Astrocyte (in vitro differentiated cells and primary cell): ENCODE results near the gene CAMK2G.

Experiments
- EZH2 ChIP-seq: IDR thresholded peaks from 2 replicates; pipeline ENCODE4 v1.6.1; 2012; ENCODE audit warnings: mild to moderate bottlenecking, low read length, inconsistent platforms; ENCODE audit not compliant: insufficient read depth
- TF ChIP-seq, protein P1 (sequence below): IDR thresholded peaks from 2 replicates; pipeline ENCODE4 v1.5.1; 2011; ENCODE audit warnings: low read depth, mild to moderate bottlenecking, inconsistent platforms, low read length, moderate library complexity; ENCODE audit not compliant: insufficient read depth

DNA sequence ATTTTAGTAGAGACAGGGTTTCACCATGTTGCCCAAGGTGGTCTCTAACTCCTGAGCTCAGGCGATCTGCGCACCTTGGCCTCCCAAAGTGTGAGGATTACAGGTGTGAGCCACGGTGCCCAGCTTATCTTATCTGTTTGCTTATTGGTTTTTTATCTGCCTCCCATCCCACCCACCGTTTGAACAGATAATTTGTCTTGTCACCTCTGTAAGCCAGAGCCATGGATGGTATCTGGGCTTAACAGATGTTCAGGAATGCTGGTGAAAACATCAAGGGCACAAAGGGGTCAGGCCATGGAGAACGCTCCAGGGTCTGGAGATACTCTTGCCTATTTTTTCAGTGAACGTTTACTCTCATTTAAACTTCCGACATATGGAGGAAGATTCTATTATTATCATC is 51.0 kb downstream of the CAMK2G start:
- TF ChIP-seq EZH2: no peak
- TF ChIP-seq, protein P1, sequence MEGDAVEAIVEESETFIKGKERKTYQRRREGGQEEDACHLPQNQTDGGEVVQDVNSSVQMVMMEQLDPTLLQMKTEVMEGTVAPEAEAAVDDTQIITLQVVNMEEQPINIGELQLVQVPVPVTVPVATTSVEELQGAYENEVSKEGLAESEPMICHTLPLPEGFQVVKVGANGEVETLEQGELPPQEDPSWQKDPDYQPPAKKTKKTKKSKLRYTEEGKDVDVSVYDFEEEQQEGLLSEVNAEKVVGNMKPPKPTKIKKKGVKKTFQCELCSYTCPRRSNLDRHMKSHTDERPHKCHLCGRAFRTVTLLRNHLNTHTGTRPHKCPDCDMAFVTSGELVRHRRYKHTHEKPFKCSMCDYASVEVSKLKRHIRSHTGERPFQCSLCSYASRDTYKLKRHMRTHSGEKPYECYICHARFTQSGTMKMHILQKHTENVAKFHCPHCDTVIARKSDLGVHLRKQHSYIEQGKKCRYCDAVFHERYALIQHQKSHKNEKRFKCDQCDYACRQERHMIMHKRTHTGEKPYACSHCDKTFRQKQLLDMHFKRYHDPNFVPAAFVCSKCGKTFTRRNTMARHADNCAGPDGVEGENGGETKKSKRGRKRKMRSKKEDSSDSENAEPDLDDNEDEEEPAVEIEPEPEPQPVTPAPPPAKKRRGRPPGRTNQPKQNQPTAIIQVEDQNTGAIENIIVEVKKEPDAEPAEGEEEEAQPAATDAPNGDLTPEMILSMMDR: no peak
